GM12872 (cell line): ENCODE results near the gene FXYD3.

ENCODE experiments used
- CTCF ChIP-seq: IDR thresholded peaks from 3 replicates; pipeline ENCODE4 v1.5.1; 2011; ENCODE audit warnings: low read depth, mild to moderate bottlenecking, low read length, moderate library complexity; ENCODE audit not compliant: insufficient read depth

Gene FXYD3

DNA sequence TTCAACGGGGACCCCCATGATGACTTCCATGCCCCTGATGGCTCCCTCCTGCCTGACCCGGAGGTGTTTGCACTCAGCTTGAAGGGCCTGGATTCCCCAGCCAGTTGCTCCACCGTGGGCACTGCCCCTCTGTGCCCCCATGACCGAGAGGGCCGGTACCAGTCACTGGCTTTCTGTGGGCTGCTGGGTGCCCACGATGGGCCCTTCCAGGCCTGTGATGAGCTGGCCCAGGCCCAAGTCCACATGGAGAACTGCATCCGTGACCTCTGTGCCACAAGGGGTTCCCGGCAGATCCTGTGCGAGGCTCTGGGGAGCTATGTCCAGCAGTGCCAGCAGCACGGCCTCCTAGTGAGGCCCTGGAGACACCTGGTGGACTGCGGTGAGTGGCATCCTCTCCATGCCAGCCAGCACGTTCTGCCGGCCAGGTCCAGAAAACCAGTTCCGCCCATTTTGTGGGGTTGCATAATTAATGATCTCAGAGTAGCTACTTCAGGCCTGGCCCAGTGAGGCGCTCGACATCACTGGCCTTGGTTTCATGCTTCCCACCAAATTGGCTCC, 34.9 kb upstream of the FXYD3 start:
- no peak for TF ChIP-seq CTCF

- no peak for TF ChIP-seq CTCF
Measured at GRCh38 chr19:35081201-35081600, 34.4 kb upstream of the FXYD3 start.

- no peak for TF ChIP-seq CTCF
Measured at GRCh38 chr19:35083691-35084508, 31.7 kb upstream of the FXYD3 start.

- no peak for TF ChIP-seq CTCF
Measured at GRCh38 chr19:35084509-35084762, 31.2 kb upstream of the FXYD3 start.

DNA sequence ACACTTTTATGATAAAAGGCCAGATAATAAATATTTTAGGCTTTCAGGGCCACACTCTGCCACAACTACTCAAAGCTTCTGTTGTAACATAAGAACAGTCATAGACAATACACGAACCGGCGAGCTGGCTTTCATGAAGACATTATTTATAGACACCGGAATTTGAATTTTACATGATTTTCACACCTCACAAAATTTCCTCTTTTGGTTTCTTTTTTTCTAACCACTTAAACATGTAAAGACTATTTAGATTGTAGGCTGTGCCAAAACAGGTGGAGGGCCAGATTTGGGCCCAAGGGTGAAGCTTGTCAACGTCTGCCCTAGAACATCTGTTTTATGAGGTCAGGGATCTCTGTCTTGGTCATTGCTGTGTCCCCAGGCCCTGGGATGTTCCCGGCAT, 29.7 kb upstream of the FXYD3 start:
- TF ChIP-seq CTCF = no peak

GRCh38 chr19:35086455-35086854, 29.2 kb upstream of the FXYD3 start:
- no peak for TF ChIP-seq CTCF

GRCh38 chr19:35087393-35087792, 28.2 kb upstream of the FXYD3 start:
- no peak for TF ChIP-seq CTCF
